Suprapubic skin (tissue), 4 donors: Measurements from ENCODE around the gene STX16. TPM values are rescaled to one million over a fixed set of nuclear protein-coding genes. Genes with fewer than 3 reads are reported as not detected.

Experiments used
- DNase-seq, 2 donors: peaks; one replicate each; pipeline ENCODE4 v3.0.0-alpha.2; 2019; ENCODE audit warnings: low spot score in 2 of 2
- H3K27ac ChIP-seq: fragments of 200-600 bp; sonication (generic); one replicate; pipeline ENCODE4 v1.5.1; 2019
- H3K27me3 ChIP-seq: fragments of 200-600 bp; sonication (generic); one replicate; pipeline ENCODE4 v1.5.1; 2019
- H3K36me3 ChIP-seq: fragments of 200-600 bp; sonication (generic); one replicate; pipeline ENCODE4 v1.5.1; 2019
- H3K4me1 ChIP-seq: fragments of 200-600 bp; sonication (generic); one replicate; pipeline ENCODE4 v1.5.1; 2019
- H3K4me3 ChIP-seq: fragments of 200-600 bp; sonication (generic); one replicate; pipeline ENCODE4 v1.5.1; 2019; ENCODE audit warnings: mild to moderate bottlenecking
- H3K9me3 ChIP-seq: fragments of 200-600 bp; sonication (generic); one replicate; pipeline ENCODE4 v1.5.1; 2019
- CTCF ChIP-seq, 2 donors: fragments of 200-600 bp in 1 of 2; fragments of 450-650 bp in 1 of 2; sonication (generic) in 1 of 2; IDR thresholded peaks; one replicate each; pipeline ENCODE4 v1.5.1; 2016 to 2019; ENCODE audit warnings: antibody characterized with exemption in 2 of 2, mild to moderate bottlenecking in 1 of 2, moderate library complexity in 1 of 2
- EP300 ChIP-seq: sonication (generic); formaldehyde crosslinking; IDR thresholded peaks from one replicate; pipeline ENCODE4 v1.6.1; 2017; ENCODE audit warnings: antibody characterized with exemption
- POLR2A ChIP-seq, 2 donors: fragments of 450-650 bp; IDR thresholded peaks; one replicate each; pipeline ENCODE4 v1.6.1; 2017; ENCODE audit warnings: antibody characterized with exemption in 2 of 2, mild to moderate bottlenecking in 2 of 2, moderate library complexity in 2 of 2
- POLR2AphosphoS5 ChIP-seq, 3 donors: sonication (generic); formaldehyde crosslinking; IDR thresholded peaks; one replicate each; pipeline ENCODE4 v1.6.1; 2017; ENCODE audit warnings: antibody characterized with exemption in 3 of 3
- WGBS: methylation state at CpG from one replicate; pipeline ENCODE4 v1.1.5; 2018; 5-methylcytosine and 5-hydroxymethylcytosine counted together
- total RNA-seq, 4 donors: library from RNA; depleted of rRNA; stranded (reverse); fragments of >200 nt; gene quantifications; one replicate each; pipeline ENCODE4 v1.1.0, GENCODE V29; 2016

Gene STX16
- total RNA-seq, 4 donors from 2014 or later, result 35.6 to 138 (median 50.9) TPM

GRCh38 chr20:58697867-58698703, 47.0 kb downstream of the STX16 start:
- Histone ChIP-seq H3K36me3 (peaks cover 69% of the 10 kb centered on the region), H3K27ac (no peak overlapping the region)
- DNase-seq, result peak; percentile 61 to 71

GRCh38 chr20:58698741-58699622, 47.9 kb downstream of the STX16 start:
- WGBS, result 82% methylated on average over 25 of the region's 27 CpGs
- no peak overlapping the region for H3K27ac ChIP-seq
- peak; percentile 62 to 77 for DNase-seq
- TF ChIP-seq CTCF (IDR thresholded peaks at IDR 0.05) (no peak), POLR2AphosphoS5 (IDR thresholded peaks at IDR 0.05) (no peak), POLR2A (IDR thresholded peaks at IDR 0.05) (no peak), EP300 (no peak)
- H3K4me3 ChIP-seq, result no peak overlapping the region
- no peaks in the 10 kb centered on the region for H3K9me3 ChIP-seq
- peaks cover 78% of the 10 kb centered on the region for H3K36me3 ChIP-seq
- no peaks in the 10 kb centered on the region for H3K27me3 ChIP-seq
- peaks cover 4% of the 10 kb centered on the region for H3K4me1 ChIP-seq

More at GRCh38 chr20:58697867-58698703, 47.0 kb downstream of the STX16 start:
- TF ChIP-seq POLR2A (IDR thresholded peaks at IDR 0.05) (no peak), CTCF (IDR thresholded peaks at IDR 0.05) (no peak), POLR2AphosphoS5 (IDR thresholded peaks at IDR 0.05) (no peak), EP300 (no peak)
- Histone ChIP-seq H3K9me3 (no peaks in the 10 kb centered on the region), H3K27me3 (no peaks in the 10 kb centered on the region), H3K4me1 (peaks cover 13% of the 10 kb centered on the region), H3K4me3 (no peak overlapping the region)
- 93% methylated on average over 12 of the region's 15 CpGs for WGBS

- Histone ChIP-seq H3K4me1 (no peaks in the 10 kb centered on the region), H3K27ac (no peak overlapping the region), H3K4me3 (no peak overlapping the region), H3K9me3 (no peaks in the 10 kb centered on the region), H3K27me3 (no peaks in the 10 kb centered on the region), H3K36me3 (peaks cover 84% of the 10 kb centered on the region)
- 88% methylated on average over 8 of the region's 9 CpGs for WGBS
- DNase-seq, result peak in 1 of 2 donors; percentile 40
- TF ChIP-seq EP300 (no peak), POLR2A (IDR thresholded peaks at IDR 0.05) (no peak), CTCF (IDR thresholded peaks at IDR 0.05) (no peak), POLR2AphosphoS5 (IDR thresholded peaks at IDR 0.05) (no peak)
Observed at GRCh38 chr20:58699623-58700107, 48.6 kb downstream of the STX16 start.

GRCh38 chr20:58700121-58700821, 49.2 kb downstream of the STX16 start:
- no peaks in the 10 kb centered on the region for H3K27me3 ChIP-seq
- H3K4me3 ChIP-seq, result no peak overlapping the region
- 79% methylated on average over 11 of the region's 11 CpGs for WGBS
- no peaks in the 10 kb centered on the region for H3K9me3 ChIP-seq
- TF ChIP-seq EP300 (no peak), CTCF (IDR thresholded peaks at IDR 0.05) (no peak), POLR2AphosphoS5 (IDR thresholded peaks at IDR 0.05) (no peak), POLR2A (IDR thresholded peaks at IDR 0.05) (no peak)
- peak in 1 of 2 donors; percentile 51 for DNase-seq
- H3K36me3 ChIP-seq, result peaks cover 85% of the 10 kb centered on the region
- H3K27ac ChIP-seq, result no peak overlapping the region
- H3K4me1 ChIP-seq, result no peaks in the 10 kb centered on the region
